Measurements from ENCODE around the gene MAB21L3. TPM values are rescaled to one million over a fixed set of nuclear protein-coding genes. Genes with fewer than 3 reads are reported as not detected.
A peak's percentile ranks its signal among the peaks of the same experiment; 100 is the strongest.

MAB21L3 gene
- total RNA-seq = under 1 TPM; 0.09 to 0.43 (median 0.14) TPM

DNA sequence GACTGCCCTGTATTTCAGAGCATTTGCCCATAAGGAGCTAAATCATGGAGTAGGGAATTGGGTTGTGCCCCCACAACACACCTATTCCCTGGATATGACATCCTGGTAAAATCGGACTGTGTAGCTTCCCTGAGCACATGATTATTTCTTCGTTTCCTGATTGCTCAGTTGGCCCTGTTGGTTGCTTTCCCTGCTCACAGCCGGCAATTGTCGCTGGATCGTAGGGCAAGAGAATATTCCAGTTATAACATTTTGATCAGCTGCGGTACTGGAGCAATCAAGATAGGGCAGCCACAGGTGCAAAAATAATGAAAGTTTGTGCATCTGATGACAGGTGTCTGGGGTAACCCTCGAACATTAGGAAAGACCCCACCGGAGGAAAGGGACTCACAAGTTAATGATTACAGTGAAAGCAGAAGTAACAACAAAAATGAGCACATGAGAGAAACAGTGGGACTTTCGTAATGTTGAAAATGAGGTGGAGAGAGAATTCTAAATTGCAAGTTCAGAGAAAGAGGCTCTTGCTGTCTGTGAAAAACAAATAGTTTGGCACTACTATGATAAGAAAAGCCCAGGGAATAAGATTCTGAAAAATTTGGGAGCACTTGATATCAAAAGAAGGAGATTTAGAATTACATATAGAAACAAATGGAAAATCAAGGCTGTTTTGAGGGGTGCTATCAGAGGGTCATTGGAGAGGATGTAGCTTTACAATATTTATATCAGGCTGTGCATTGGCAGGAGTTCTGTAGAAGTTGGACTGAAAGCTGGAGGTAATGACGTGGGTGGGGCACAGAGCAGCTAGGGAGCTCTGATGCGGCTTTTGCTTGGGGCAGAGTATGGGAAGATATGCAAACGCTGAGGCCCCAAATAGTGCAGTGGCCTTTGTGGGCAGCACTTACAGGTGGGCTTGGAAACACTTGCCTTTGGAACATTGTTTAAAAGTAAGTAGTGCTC lies at the start of gene MAB21L3:
Gene MAB21L3 (plus strand): TSS at position 833 of the 957 bp plus-strand sequence. CDS start 1,217 bp downstream, outside the sequence.
- Histone ChIP-seq H3K27ac (no peak within 1 kb of the TSS), H3K4me1 (replicated peaks in 1 of 2) (no peaks in the 10 kb centered on the region), H3K4me3 (no peak within 1 kb of the TSS)
- in situ Hi-C loops (cut with MboI; ENCODE audit: low pct_unique_long_range_greater_than_20kb in 2 of 9, low sequenced_read_pairs in 9 of 9, unreplicated experiment in 9 of 9) = no loop called here
- ATAC-seq (replicated peaks in 6 of 8) = peak in 2 of 8 experiments; percentile 28 to 82
- 29 to 80% (median 70%) methylated on average over 2 to 12 of the region's 12 CpGs for WGBS, 10 experiments

GRCh38 chr1:116062201-116062600 lies 49.0 kb upstream of the MAB21L3 start:
- no peak overlapping the region for H3K4me3 ChIP-seq
- peaks cover 3% of the 10 kb centered on the region in 2 donors for H3K4me1 ChIP-seq (replicated peaks in 1 of 2)
- WGBS, 10 experiments = 29 to 100% (median 77%) methylated on average over 1 of the region's 1 CpG; no CpG with 5 or more reads in 2 of the 10 experiments
- H3K27ac ChIP-seq = no peak overlapping the region
- ATAC-seq (replicated peaks in 6 of 8) = peak in 1 of 8 experiments; percentile 46
- in situ Hi-C loops (cut with MboI; ENCODE audit: low pct_unique_long_range_greater_than_20kb in 2 of 9, low sequenced_read_pairs in 9 of 9, unreplicated experiment in 9 of 9) = no loop called here

GRCh38 chr1:116064616-116065015 lies 46.6 kb upstream of the MAB21L3 start:
- 27 to 100% (median 95%) methylated on average over 2 of the region's 2 CpGs; no CpG with 5 or more reads in 5 of the 10 experiments for WGBS, 10 experiments
- ATAC-seq (replicated peaks in 6 of 8) = peak in 1 of 8 experiments; percentile 20
- Histone ChIP-seq H3K27ac (no peak overlapping the region), H3K4me1 (replicated peaks in 1 of 2) (peaks cover 3 to 8% of the 10 kb centered on the region in 2 donors), H3K4me3 (no peak overlapping the region)
- in situ Hi-C loops (cut with MboI; ENCODE audit: low pct_unique_long_range_greater_than_20kb in 2 of 9, low sequenced_read_pairs in 9 of 9, unreplicated experiment in 9 of 9) = no loop called here

DNA sequence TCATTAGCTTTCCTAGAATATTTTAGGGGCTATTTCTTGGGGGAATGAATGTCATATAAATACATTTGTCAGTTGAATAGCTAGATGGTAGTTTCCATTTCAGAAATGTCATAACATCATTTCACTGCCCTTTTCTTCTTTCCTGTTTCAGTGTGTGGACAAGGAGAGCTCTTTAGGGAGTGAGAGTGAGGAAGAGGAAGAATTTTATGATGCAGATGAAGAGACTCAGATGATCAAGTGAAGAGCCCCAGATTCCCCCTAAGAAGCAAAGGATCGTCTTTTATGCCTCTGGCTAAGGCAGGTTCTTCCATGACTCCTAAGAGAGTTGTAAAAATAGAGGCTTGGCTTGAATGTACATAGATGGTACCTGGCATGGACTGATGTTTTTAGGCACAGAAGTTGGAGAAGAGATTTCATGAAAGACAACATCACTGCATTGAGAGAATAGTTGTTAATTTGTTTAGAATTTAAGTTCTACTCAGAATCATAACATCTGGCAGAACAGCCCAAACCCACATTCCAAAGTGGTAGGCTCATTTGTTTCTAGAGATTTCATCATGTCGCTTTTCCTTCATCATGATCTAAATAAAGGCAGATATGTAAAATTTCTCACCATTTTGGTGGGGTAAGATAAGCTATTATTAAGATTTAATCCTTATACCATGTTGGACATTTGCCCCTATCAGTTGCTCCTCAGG lies 44.2 kb upstream of the MAB21L3 start:
- no peak overlapping the region for H3K27ac ChIP-seq
- in situ Hi-C loops (cut with MboI; ENCODE audit: low pct_unique_long_range_greater_than_20kb in 2 of 9, low sequenced_read_pairs in 9 of 9, unreplicated experiment in 9 of 9) = no loop called here
- peak in 2 of 8 experiments; percentile 77 to 81 for ATAC-seq (replicated peaks in 6 of 8)
- 0 to 100% (median 80%) methylated on average over 1 to 2 of the region's 2 CpGs; no CpG with 5 or more reads in 1 of the 10 experiments for WGBS, 10 experiments
- H3K4me3 ChIP-seq = no peak overlapping the region
- H3K4me1 ChIP-seq (replicated peaks in 1 of 2) = peaks cover 3 to 8% of the 10 kb centered on the region in 2 donors

GRCh38 chr1:116067566-116067890 lies 43.7 kb upstream of the MAB21L3 start:
- peak in 7 of 8 experiments; percentile 14 to 98 (median 58) for ATAC-seq (replicated peaks in 6 of 8)
- no peak overlapping the region for H3K27ac ChIP-seq
- in situ Hi-C loops (cut with MboI; ENCODE audit: low pct_unique_long_range_greater_than_20kb in 2 of 9, low sequenced_read_pairs in 9 of 9, unreplicated experiment in 9 of 9) = no loop called here
- peaks cover 3 to 8% of the 10 kb centered on the region in 2 donors for H3K4me1 ChIP-seq (replicated peaks in 1 of 2)
- 0 to 75% (median 59%) methylated on average over 1 to 2 of the region's 2 CpGs; no CpG with 5 or more reads in 2 of the 10 experiments for WGBS, 10 experiments
- no peak overlapping the region for H3K4me3 ChIP-seq

DNA sequence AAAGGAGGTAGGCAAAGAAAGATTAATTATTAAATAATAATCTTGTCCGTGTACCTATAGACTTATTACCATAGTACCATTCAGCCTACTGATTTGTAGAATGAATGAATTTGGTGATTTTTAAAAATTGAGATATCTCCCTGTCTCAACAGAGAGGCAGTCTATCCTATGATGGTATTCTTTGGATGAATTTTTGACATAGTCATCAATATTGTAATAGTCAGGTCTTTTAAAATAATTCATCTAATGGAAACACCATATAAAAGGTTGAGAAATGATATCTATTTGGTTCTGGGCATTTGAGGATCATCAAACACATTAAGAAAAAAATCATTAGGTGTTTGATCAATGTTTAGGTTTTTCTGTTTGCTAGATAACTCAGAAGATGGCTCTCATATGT lies 35.6 kb upstream of the MAB21L3 start:
- H3K4me1 ChIP-seq (replicated peaks in 1 of 2) = no peaks in the 10 kb centered on the region
- no peak overlapping the region for H3K4me3 ChIP-seq
- ATAC-seq (replicated peaks in 6 of 8) = no peak
- in situ Hi-C loops (cut with MboI; ENCODE audit: low pct_unique_long_range_greater_than_20kb in 2 of 9, low sequenced_read_pairs in 9 of 9, unreplicated experiment in 9 of 9) = no loop called here
- H3K27ac ChIP-seq = no peak overlapping the region
- 0% methylated on average over 1 of the region's 1 CpG for WGBS, 10 experiments

- ATAC-seq (replicated peaks in 6 of 8) = no peak
- WGBS, 10 experiments = 63 to 90% (median 82%) methylated on average over 1 to 4 of the region's 4 CpGs; no CpG with 5 or more reads in 1 of the 10 experiments
- in situ Hi-C loops (cut with MboI; ENCODE audit: low pct_unique_long_range_greater_than_20kb in 2 of 9, low sequenced_read_pairs in 9 of 9, unreplicated experiment in 9 of 9) = no loop called here
- Histone ChIP-seq H3K4me1 (replicated peaks in 1 of 2) (no peaks in the 10 kb centered on the region), H3K27ac (no peak overlapping the region), H3K4me3 (no peak overlapping the region)
Observed at GRCh38 chr1:116075990-116076389, 35.2 kb upstream of the MAB21L3 start.

DNA sequence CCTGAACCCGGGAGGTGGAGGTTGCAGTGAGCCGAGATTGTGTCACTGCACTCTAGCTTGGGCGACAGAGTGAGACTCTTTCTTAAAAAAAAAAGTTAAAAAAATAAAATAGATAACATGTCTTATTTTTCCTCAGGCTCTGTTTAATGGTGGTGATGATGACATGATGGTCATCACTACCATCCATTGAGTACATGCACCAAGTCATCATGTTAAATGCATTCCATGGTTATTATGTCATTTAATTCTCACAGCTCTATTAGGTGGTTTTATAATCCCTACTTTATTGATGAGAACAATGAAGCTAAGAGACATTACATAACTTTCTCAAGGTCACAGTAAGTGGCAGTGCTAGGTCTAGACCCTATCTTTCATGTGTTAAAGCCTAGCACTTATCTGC lies 34.4 kb upstream of the MAB21L3 start:
- 85 to 100% (median 94%) methylated on average over 2 to 3 of the region's 3 CpGs; no CpG with 5 or more reads in 2 of the 10 experiments for WGBS, 10 experiments
- in situ Hi-C loops (cut with MboI; ENCODE audit: low pct_unique_long_range_greater_than_20kb in 2 of 9, low sequenced_read_pairs in 9 of 9, unreplicated experiment in 9 of 9) = no loop called here
- Histone ChIP-seq H3K4me3 (no peak overlapping the region), H3K27ac (no peak overlapping the region), H3K4me1 (replicated peaks in 1 of 2) (no peaks in the 10 kb centered on the region)
- no peak for ATAC-seq (replicated peaks in 6 of 8)

DNA sequence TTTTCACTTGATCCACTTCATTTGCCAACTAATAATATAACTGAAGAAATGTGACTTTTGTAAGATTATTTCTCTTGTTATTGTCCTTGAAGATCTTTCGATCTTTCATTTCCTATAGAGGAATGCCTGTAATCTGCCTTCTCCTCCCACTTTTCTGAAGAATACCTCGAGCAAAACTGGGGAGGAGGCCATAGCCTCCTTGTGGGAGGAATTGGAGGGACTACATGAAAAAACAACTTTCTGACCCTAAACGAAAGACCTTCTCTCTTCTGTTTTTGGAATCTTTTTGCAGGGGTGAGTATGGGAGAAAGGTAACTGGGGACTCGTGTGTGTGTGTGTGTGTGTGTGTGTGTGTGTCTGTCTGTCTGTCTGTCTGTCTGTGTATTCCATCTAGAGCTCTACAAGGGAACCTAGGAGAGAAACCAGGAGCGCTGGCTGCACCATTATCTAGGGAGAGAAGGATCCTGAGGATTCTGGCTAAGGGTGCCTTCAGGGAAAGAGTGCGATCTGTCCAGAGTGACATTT lies 32.4 kb upstream of the MAB21L3 start:
- ATAC-seq (replicated peaks in 6 of 8) = peak in 1 of 8 experiments; percentile 31
- 36 to 100% (median 76%) methylated on average over 1 to 6 of the region's 6 CpGs; no CpG with 5 or more reads in 1 of the 10 experiments for WGBS, 10 experiments
- in situ Hi-C loops (cut with MboI; ENCODE audit: low pct_unique_long_range_greater_than_20kb in 2 of 9, low sequenced_read_pairs in 9 of 9, unreplicated experiment in 9 of 9) = no loop called here
- H3K27ac ChIP-seq = no peak overlapping the region
- H3K4me1 ChIP-seq (replicated peaks in 1 of 2) = no peaks in the 10 kb centered on the region
- no peak overlapping the region for H3K4me3 ChIP-seq

DNA sequence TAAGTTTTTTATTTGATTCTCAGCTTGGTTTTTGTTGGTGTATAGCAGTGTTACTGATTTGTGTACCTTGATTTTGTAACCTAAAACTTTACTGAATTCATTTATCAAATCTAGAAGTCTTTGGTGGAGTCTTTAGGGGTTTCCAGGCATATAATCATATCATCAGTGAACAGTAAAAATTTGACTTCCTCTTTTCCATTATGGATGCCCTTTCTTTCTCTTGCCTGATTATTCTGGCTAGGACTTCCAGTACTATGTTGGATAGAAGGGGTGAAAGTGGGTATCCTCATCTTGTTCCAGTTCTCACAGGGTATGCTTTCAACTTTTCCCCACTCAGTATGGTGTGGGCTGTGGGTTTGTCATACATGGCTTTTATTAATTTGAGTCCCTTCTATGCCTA lies 23.6 kb upstream of the MAB21L3 start:
- ATAC-seq (replicated peaks in 6 of 8) = no peak

GRCh38 chr1:116089870-116090269 lies 21.3 kb upstream of the MAB21L3 start:
- H3K4me3 ChIP-seq = no peak overlapping the region
- H3K27ac ChIP-seq = no peak overlapping the region
- 0 to 100% (median 75%) methylated on average over 1 of the region's 1 CpG; no CpG with 5 or more reads in 1 of the 10 experiments for WGBS, 10 experiments
- in situ Hi-C loops (cut with MboI; ENCODE audit: low pct_unique_long_range_greater_than_20kb in 2 of 9, low sequenced_read_pairs in 9 of 9, unreplicated experiment in 9 of 9) = no loop called here
- H3K4me1 ChIP-seq (replicated peaks in 1 of 2) = no peaks in the 10 kb centered on the region
- ATAC-seq (replicated peaks in 6 of 8) = no peak

More for the DNA sequence above, 23.6 kb upstream of the MAB21L3 start:
- no peaks in the 10 kb centered on the region for H3K4me1 ChIP-seq (replicated peaks in 1 of 2)
- no peak overlapping the region for H3K4me3 ChIP-seq
- in situ Hi-C loops (cut with MboI; ENCODE audit: low pct_unique_long_range_greater_than_20kb in 2 of 9, low sequenced_read_pairs in 9 of 9, unreplicated experiment in 9 of 9) = no loop called here
- H3K27ac ChIP-seq = no peak overlapping the region

GRCh38 chr1:116091083-116091482 lies 20.1 kb upstream of the MAB21L3 start:
- no peak for ATAC-seq (replicated peaks in 6 of 8)
- 82 to 100% (median 100%) methylated on average over 1 of the region's 1 CpG; no CpG with 5 or more reads in 2 of the 10 experiments for WGBS, 10 experiments
- Histone ChIP-seq H3K4me3 (no peak overlapping the region), H3K4me1 (replicated peaks in 1 of 2) (no peaks in the 10 kb centered on the region), H3K27ac (no peak overlapping the region)
- in situ Hi-C loops (cut with MboI; ENCODE audit: low pct_unique_long_range_greater_than_20kb in 2 of 9, low sequenced_read_pairs in 9 of 9, unreplicated experiment in 9 of 9) = no loop called here
